ENCODE data around the gene SLC6A13. TPM values are rescaled to one million over a fixed set of nuclear protein-coding genes. Genes with fewer than 3 reads are reported as not detected.

Gene SLC6A13
- total RNA-seq, 4 donors from 2014 or later: 5.0 to 24.9 (median 8.8) TPM

- intact Hi-C loops (cut with DNase I): no loop called here
- H3K9me3 ChIP-seq: no peaks in the 10 kb centered on the region
- 51 to 57% methylated on average over 6 to 10 of the region's 11 CpGs for WGBS, 2 donors
These were observed 83.3 kb downstream of the SLC6A13 start for GRCh38 chr12:179131-179884.

GRCh38 chr12:178829-179109 is 83.9 kb downstream of the SLC6A13 start:
- no peak for DNase-seq
- H3K36me3 ChIP-seq: no peaks in the 10 kb centered on the region
- 60 to 81% methylated on average over 1 to 2 of the region's 3 CpGs for WGBS, 2 donors
- H3K27ac ChIP-seq: peak overlapping the region in 1 of 3 donors; percentile 6
- no peak overlapping the region for H3K4me3 ChIP-seq (replicated peaks in 1 of 3)
- H3K4me1 ChIP-seq: peaks cover 8 to 60% of the 10 kb centered on the region in 2 donors
- no peaks in the 10 kb centered on the region for H3K9me3 ChIP-seq
- no peak for TF ChIP-seq POLR2A (IDR thresholded peaks at IDR 0.05)
- no peak for TF ChIP-seq CTCF (IDR thresholded peaks at IDR 0.05)
- no peaks in the 10 kb centered on the region for H3K27me3 ChIP-seq
- intact Hi-C loops (cut with DNase I): no loop called here

More at GRCh38 chr12:179131-179884, 83.3 kb downstream of the SLC6A13 start:
- Histone ChIP-seq H3K4me1 (peaks cover 8 to 56% of the 10 kb centered on the region in 2 donors), H3K36me3 (no peaks in the 10 kb centered on the region), H3K27me3 (no peaks in the 10 kb centered on the region), H3K4me3 (replicated peaks in 1 of 3) (no peak overlapping the region), H3K27ac (peak overlapping the region in 2 of 3 donors; percentile 27 to 40)
- DNase-seq: peak; percentile 38
- TF ChIP-seq POLR2A (IDR thresholded peaks at IDR 0.05): no peak

GRCh38 chr12:177980-178828 is 84.4 kb downstream of the SLC6A13 start:
- TF ChIP-seq CTCF (IDR thresholded peaks at IDR 0.05) (no peak), POLR2A (IDR thresholded peaks at IDR 0.05) (no peak)
- 88 to 91% methylated on average over 18 to 20 of the region's 20 CpGs for WGBS, 2 donors
- H3K27ac ChIP-seq: no peak overlapping the region

GRCh38 chr12:177336-177979 is 85.2 kb downstream of the SLC6A13 start:
- WGBS, 2 donors: 36 to 71% methylated on average over 3 to 4 of the region's 11 CpGs
- Histone ChIP-seq H3K4me3 (replicated peaks in 1 of 3) (no peak overlapping the region), H3K9me3 (no peaks in the 10 kb centered on the region), H3K36me3 (no peaks in the 10 kb centered on the region), H3K4me1 (peaks cover 8 to 60% of the 10 kb centered on the region in 2 donors), H3K27me3 (no peaks in the 10 kb centered on the region), H3K27ac (peak overlapping the region in 1 of 3 donors; percentile 79)
- TF ChIP-seq POLR2A (IDR thresholded peaks at IDR 0.05) (no peak), CTCF (IDR thresholded peaks at IDR 0.05) (no peak)
- intact Hi-C loops (cut with DNase I): no loop called here
- DNase-seq: no peak

More at GRCh38 chr12:177980-178828, 84.4 kb downstream of the SLC6A13 start:
- H3K4me1 ChIP-seq: peaks cover 8 to 60% of the 10 kb centered on the region in 2 donors
- DNase-seq: no peak
- H3K27me3 ChIP-seq: no peaks in the 10 kb centered on the region
- H3K9me3 ChIP-seq: no peaks in the 10 kb centered on the region
- intact Hi-C loops (cut with DNase I): no loop called here
- H3K36me3 ChIP-seq: no peaks in the 10 kb centered on the region
- no peak overlapping the region for H3K4me3 ChIP-seq (replicated peaks in 1 of 3)

GRCh38 chr12:176321-177181 is 86.1 kb downstream of the SLC6A13 start:
- Histone ChIP-seq H3K27me3 (no peaks in the 10 kb centered on the region), H3K9me3 (no peaks in the 10 kb centered on the region), H3K4me3 (replicated peaks in 1 of 3) (no peak overlapping the region), H3K4me1 (peaks cover 8 to 60% of the 10 kb centered on the region in 2 donors), H3K27ac (peak overlapping the region; percentile 59 to 79 (median 64)), H3K36me3 (no peaks in the 10 kb centered on the region)
- WGBS, 2 donors: 39 to 43% methylated on average over 13 to 14 of the region's 16 CpGs
- DNase-seq: peak; percentile 75 to 77
- TF ChIP-seq POLR2A (IDR thresholded peaks at IDR 0.05) (no peak), CTCF (IDR thresholded peaks at IDR 0.05) (no peak)
- intact Hi-C loops (cut with DNase I): no loop called here
